GM12878 (cell line): Measurements from ENCODE around the gene DIAPH1. TPM values are rescaled to one million over a fixed set of nuclear protein-coding genes. Genes with fewer than 3 reads are reported as not detected.
A peak's percentile ranks its signal among the peaks of the same experiment; 100 is the strongest.

Source experiments
- ATAC-seq: fragments of 200-7000 bp; cut with Tn5 transposase; 3 replicates; pipeline ENCODE4 v1.9.1; 2020; ENCODE audit warnings: mild to moderate bottlenecking, moderate library complexity
- BruUV-seq: library from RNA; stranded (reverse); fragments of 400-500 nt; replicated peaks from 2 replicates; lab custom pipeline; 2021; lab: Mats Ljungman, UMichigan
- CTCF ChIA-PET: fragments of 300-600 bp; sonication (Branson Sonifier 250); formaldehyde crosslinking; extraction: SDS; loops from one replicate; lab custom pipeline; 2021; ENCODE audit warnings: inconsistent platforms; lab: Yijun Ruan, JAX
- POLR2A ChIA-PET: fragments of 350-600 bp; formaldehyde crosslinking; extraction: SDS; loops from one replicate; lab custom pipeline; 2021; ENCODE audit warnings: inconsistent platforms; lab: Charles Lee
- RAD21 ChIA-PET: fragments of 300-600 bp; sonication (Branson Sonifier 250); formaldehyde crosslinking; loops from one replicate; lab custom pipeline; 2023; ENCODE audit warnings: antibody characterized with exemption; ENCODE audit not compliant: unreplicated experiment; lab: Charles Lee
- SMC1A ChIA-PET: fragments of 300-600 bp; sonication (Branson Sonifier 250); formaldehyde crosslinking; loops from one replicate; lab custom pipeline; 2023; ENCODE audit not compliant: unreplicated experiment, uncharacterized antibody; lab: Charles Lee
- DNase-seq: peaks from one replicate; pipeline ENCODE4 v3.0.0-alpha.2; 2011; ENCODE audit warnings: low read depth, low spot score
- FAIRE-seq: peaks from 3 replicates; lab custom pipeline; 2011; peaks lifted over from hg19 to GRCh38; lab: Jason Lieb, UNC
- H2AFZ ChIP-seq: 2 replicates; pipeline ENCODE4 v1.6.0; 2011; ENCODE audit warnings: low read depth, low read length, control low read depth; ENCODE audit not compliant: control insufficient read depth
- H3K27ac ChIP-seq: 2 replicates; pipeline ENCODE4 v1.5.1; 2011; ENCODE audit warnings: control low read depth; ENCODE audit not compliant: control insufficient read depth, insufficient read depth
- H3K27me3 ChIP-seq, 2 experiments: replicated peaks in 1 of 2; 2 replicates each; pipeline versions ENCODE4 v1.6.0 to v1.6.1; 2011; ENCODE audit warnings: low read length in 1 of 2; ENCODE audit not compliant: control insufficient read depth in 2 of 2, insufficient read depth in 2 of 2
- H3K36me3 ChIP-seq, 2 experiments: 2 replicates each; pipeline ENCODE4 v1.5.1; 2011; ENCODE audit warnings: low read length in 1 of 2; ENCODE audit not compliant: control insufficient read depth in 2 of 2, insufficient read depth in 2 of 2
- H3K4me1 ChIP-seq: 2 replicates; pipeline ENCODE4 v1.6.1; 2011; ENCODE audit warnings: mild to moderate bottlenecking, low read length, moderate library complexity, mixed read lengths; ENCODE audit not compliant: control insufficient read depth, insufficient read depth
- H3K4me2 ChIP-seq: 2 replicates; pipeline ENCODE4 v1.6.0; 2011; ENCODE audit warnings: control low read depth; ENCODE audit not compliant: control insufficient read depth, insufficient read depth
- H3K4me3 ChIP-seq: fragments of 200-600 bp; sonication (generic); 2 replicates; pipeline ENCODE4 v1.5.1; 2016
- H3K79me2 ChIP-seq: 2 replicates; pipeline ENCODE4 v1.6.0; 2011; ENCODE audit warnings: low read length; ENCODE audit not compliant: control insufficient read depth, insufficient read depth
- H3K9ac ChIP-seq: 2 replicates; pipeline ENCODE4 v1.8.0; 2011; ENCODE audit warnings: low read length, control low read depth, mixed read lengths; ENCODE audit not compliant: control insufficient read depth, insufficient read depth
- H3K9me3 ChIP-seq: replicated peaks from 3 replicates; pipeline ENCODE4 v1.5.1; 2011; ENCODE audit warnings: mild to moderate bottlenecking, low read length; ENCODE audit not compliant: control insufficient read depth, insufficient read depth
- H4K20me1 ChIP-seq: 2 replicates; pipeline ENCODE4 v1.6.0; 2011; ENCODE audit not compliant: control insufficient read depth, insufficient read depth
- SKIL ChIP-seq: fragments of 450-650 bp; IDR thresholded peaks from 2 replicates; pipeline ENCODE4 v1.6.1; 2017; ENCODE audit warnings: mild to moderate bottlenecking, low read depth, inconsistent platforms; ENCODE audit not compliant: poor library complexity, severe bottlenecking
- YY1 ChIP-seq: IDR thresholded peaks from 2 replicates; pipeline ENCODE4 v1.6.1; 2011; ENCODE audit warnings: low read depth, mild to moderate bottlenecking, low read length
- WGBS: methylation state at CpG from one replicate; pipeline ENCODE4 v1.1.6; 2016; ENCODE audit warnings: low lambda C conversion rate; ENCODE audit not compliant: insufficient replicate concordance, insufficient coverage; ENCODE audit errors: missing lambda C conversion rate; 5-methylcytosine and 5-hydroxymethylcytosine counted together
- in situ Hi-C: fragments of 300-500 bp; cut with MboI; formaldehyde crosslinking; loops from 9 replicates; pipeline ENCODE4 v1.14.3; 2018; ENCODE audit warnings: mixed read lengths
- intact Hi-C: fragments of 100-400 bp; cut with micrococcal nuclease; formaldehyde crosslinking; loops from one replicate; pipeline ENCODE4 v1.14.2; 2022; ENCODE audit not compliant: unreplicated experiment
- polyA plus RNA-seq, 11 experiments: library from polyadenylated mRNA; depleted of rRNA in 4 of 11; unstranded in 6 of 11; stranded (reverse) in 5 of 11; fragments of >200 nt; fragmentation: Nextera tagmentation in 4 of 11; fragmentation: Illumina TruSeq in 1 of 11; extraction: Ambion mirVana in 4 of 11; extraction: Trizol in 1 of 11; gene quantifications; 1 replicate in 1 of 11; 2 replicates in 10 of 11; pipeline versions ENCODE4 v1.2.1 to v1.2.3, GENCODE V29; 2011 to 2016; ENCODE audit warnings: inconsistent platforms in 2 of 11, missing spikeins in 2 of 11, low read depth in 1 of 11
- total RNA-seq, 4 experiments: library from RNA; depleted of rRNA in 3 of 4; stranded (reverse); fragments of >200 nt in 3 of 4; fragmentation: Illumina TruSeq in 1 of 4; extraction: Trizol in 1 of 4; gene quantifications; 2 replicates each; pipeline versions ENCODE4 v1.2.1 to v1.2.3, GENCODE V29; 2013 to 2021

Gene DIAPH1
- total and polyA plus RNA-seq, 10 of the 15 experiments (the other 5 are each of a cell fraction or from before 2014, with no cell fraction given): 37.8 to 168 (median 59.0) TPM

- ATAC-seq (no peak), DNase-seq (no peak), FAIRE-seq (no peak)
- Histone ChIP-seq H3K79me2 (no peaks in the 10 kb centered on the region), H3K27me3 (no peaks in the 10 kb centered on the region), H3K4me1 (peaks cover 38% of the 10 kb centered on the region), H3K27ac (0 out of 2 replicates have a peak overlapping the region, but pooled peaks have one; percentile 0), H4K20me1 (no peaks in the 10 kb centered on the region), H2AFZ (no peak overlapping the region), H3K36me3 (peaks cover 14 to 38% of the 10 kb centered on the region in 2 experiments), H3K4me3 (no peak overlapping the region), H3K4me2 (no peak overlapping the region), H3K9me3 (no peaks in the 10 kb centered on the region), H3K9ac (no peak overlapping the region)
- BruUV-seq: no TSS peak
- intact Hi-C loops (no loop called here), in situ Hi-C loops (loop anchor here (5.0 kb wide), 1 partner anchor 51 kb away; the partner anchor contains the start of gene PCDHGC3)
- 87% methylated on average over 11 of the region's 11 CpGs for WGBS
- ChIA-PET RAD21 (interaction anchor here (1.3 to 6.1 kb wide), 8 partner anchors 17 to 116 kb away, joined by 3 to 54 read pairs (median 7); partner anchors contain the start of genes PCDHGA10, PCDHGA11, PCDHGA12 and PCDHGC3), SMC1A (interaction anchor here (1.0 to 13.7 kb wide), 10 partner anchors 9 to 208 kb away, joined by 3 to 176 read pairs (median 8); partner anchors contain the start of genes PCDHGA10, PCDHGA12, PCDHGC3 and TAF7), POLR2A (interaction anchor here (0.6 to 1.4 kb wide), 3 partner anchors 15 to 22 kb away, joined by 3 to 7 read pairs (median 3); no protein-coding TSS in a partner anchor), CTCF (interaction anchor here (1.1 to 11.2 kb wide), 15 partner anchors 9 to 116 kb away, joined by 3 to 194 read pairs (median 14); partner anchors contain the start of genes PCDHGA10, PCDHGA11, PCDHGB7 and PCDHGC3)
- TF ChIP-seq YY1: 0 out of 2 replicates have a peak, but pooled peaks have one; percentile 15
- TF ChIP-seq SKIL: no peak
Observed at GRCh38 chr5:141528291-141528984, 90.4 kb downstream of the DIAPH1 start.
